COLO829 (cell line): ENCODE results near the gene CXCL11.
"Not testable (repeated sequence)": the region's sequence is repeated elsewhere in the genome, so short reads cannot be mapped to it uniquely, and the experiment has no call there.

ENCODE experiments used
- DNase-seq: peaks from one replicate; pipeline ENCODE4 v3.0.0; 2012; ENCODE audit warnings: low spot score

CXCL11 gene

DNA sequence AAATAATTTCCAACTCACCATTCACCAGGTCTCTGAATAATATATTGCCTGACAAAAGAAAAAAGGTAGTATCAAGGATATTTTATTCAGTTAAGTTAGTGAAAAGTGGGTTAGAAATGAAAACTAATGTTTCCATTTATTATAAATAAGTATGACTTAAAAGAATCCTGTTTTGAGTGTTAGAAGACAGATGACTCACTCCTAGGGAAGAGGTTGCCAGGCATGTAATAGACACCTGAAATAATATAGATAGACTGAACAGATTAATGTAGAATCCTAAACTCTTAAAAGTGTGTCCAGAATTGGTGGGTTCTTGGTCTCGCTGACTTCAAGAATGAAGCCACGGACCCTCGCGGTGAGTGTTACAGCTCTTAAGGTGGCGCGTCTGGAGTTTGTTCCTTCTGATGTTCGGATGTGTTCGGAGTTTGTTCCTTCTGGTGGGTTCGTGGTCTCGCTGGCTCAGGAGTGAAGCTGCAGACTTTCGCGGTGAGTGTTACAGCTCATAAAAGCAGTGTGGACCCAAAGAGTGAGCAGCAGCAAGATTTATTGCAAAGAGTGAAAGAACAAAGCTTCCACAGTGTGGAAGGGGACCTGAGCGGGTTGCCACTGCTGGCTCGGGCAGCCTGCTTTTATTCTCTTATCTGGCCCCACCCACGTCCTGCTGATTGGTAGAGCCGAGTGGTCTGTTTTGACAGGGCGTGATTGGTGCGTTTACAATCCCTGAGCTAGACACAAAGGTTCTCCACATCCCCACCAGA, 6.5 kb upstream of the CXCL11 start:
- not testable (repeated sequence) for DNase-seq

DNA sequence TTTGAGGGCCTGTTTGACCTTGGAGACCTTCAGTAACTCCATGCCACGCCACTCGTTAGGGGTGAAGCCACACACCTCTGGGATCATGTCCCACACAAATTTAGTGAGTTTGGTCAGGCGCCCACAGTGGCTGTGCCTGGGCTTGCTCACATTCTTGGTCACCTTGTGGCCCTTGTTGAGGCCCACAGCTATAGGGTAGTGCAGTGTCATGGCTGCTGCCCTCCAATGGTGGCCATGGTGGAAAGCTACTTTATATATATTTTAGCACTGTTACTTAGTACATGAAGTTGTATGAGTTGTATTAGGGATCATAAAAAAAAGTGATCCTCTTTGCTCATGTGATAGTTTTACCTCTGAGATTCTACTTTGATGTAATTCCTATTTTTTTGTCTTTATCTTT, 985 bp upstream of the CXCL11 start:
- DNase-seq = no peak

DNA sequence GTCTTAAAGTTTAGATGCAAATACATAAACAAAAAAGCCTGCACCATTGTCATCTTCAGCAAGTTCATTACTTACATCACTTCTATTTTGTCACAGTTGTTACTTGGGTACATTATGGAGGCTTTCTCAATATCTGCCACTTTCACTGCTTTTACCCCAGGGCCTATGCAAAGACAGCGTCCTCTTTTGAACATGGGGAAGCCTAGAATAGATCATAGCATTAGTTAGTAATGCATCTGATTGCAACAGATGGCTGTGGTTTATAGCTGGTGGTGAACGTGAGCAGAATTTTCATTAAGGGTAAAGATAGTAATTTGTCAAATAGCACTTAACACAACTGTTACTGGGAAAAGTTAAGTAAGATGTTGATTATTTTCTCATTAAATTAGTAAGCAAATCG, 729 bp downstream of the CXCL11 start:
- no peak for DNase-seq

DNA sequence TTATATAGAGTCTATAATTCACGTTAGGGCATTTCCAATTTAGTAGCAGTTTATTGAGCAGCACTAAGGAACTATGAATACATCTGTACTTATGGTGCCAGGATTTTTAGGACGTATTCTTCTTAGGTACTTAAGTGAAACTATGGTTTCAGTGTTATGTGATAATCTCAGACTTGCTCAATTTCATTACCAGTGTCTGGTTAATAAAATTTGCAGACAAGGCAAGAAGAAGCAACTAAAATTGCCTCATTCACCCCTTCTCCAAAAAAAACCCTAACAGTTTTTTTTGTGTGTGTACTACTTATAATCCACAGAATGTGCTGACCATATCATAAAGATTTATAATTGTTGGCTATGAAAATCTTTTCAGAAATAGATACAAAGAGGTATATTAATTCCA, 6.6 kb downstream of the CXCL11 start:
- DNase-seq = no peak

- no peak for DNase-seq
Observed at GRCh38 chr4:76028350-76028765, 7.5 kb downstream of the CXCL11 start.

DNA sequence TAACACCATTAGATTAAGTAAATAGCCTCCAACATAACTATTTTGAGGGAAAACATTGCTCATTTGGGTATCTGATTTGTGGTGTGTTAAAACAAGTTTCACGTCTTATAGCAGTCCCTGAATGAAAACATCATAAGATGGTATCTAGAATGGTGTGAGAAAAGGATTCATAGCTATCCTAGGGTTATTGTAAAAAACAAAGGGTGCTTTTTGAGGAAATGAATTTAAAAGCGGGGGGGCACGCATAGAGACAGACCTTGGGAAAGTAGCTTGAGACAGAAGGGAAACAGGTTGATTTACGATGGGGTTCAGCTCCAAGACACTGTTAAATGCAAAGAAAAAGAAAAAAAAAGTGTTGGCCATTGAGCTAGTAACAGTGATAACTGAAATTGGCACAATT, 11.8 kb downstream of the CXCL11 start:
- DNase-seq = no peak

GRCh38 chr4:76023389-76023788, 12.5 kb downstream of the CXCL11 start, which contains the start of gene CXCL10:
CXCL10 (minus strand) TSS chr4:76023497; CDS start chr4:76023431, 66 bp downstream.
- DNase-seq = no peak

DNA sequence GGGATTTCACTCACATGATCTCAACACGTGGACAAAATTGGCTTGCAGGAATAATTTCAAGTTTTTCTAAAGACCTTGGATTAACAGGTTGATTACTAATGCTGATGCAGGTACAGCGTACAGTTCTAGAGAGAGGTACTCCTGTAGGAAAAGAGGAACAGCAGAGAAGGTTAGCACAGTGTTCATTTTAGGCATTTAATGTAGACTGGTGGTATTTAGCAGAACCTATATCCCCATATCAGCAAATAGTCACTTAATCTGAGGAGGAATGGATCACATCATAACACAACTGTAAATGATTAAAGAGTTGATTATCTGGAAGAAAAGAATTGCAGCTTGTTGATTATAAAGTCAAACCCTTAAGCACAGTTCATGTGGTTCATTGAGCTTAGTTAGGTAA, 13.2 kb downstream of the CXCL11 start:
- DNase-seq = no peak

- DNase-seq = no peak
Observed at GRCh38 chr4:76022031-76022430, 13.8 kb downstream of the CXCL11 start.

GRCh38 chr4:76017056-76017686, 18.7 kb downstream of the CXCL11 start:
- DNase-seq = no peak

DNA sequence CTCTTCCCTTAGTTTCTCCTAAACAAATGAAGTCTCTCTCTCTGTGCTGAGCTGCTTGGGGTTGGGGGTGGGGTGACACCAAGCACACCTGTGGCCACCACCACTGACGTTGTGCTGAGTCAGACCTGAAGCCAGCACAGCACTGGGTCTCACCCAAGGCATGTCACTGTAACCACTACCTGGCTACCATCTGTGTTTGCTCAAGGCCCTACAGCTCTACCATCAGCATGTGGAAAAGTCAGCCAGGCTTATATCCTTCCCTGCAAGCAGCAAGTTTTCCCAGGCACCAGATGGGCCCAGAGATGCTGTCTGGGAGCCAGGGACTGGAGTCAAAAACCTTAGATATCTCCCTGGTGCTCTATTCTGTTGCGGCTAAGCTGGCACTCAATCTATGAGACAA, 19.5 kb downstream of the CXCL11 start:
- no peak for DNase-seq

GRCh38 chr4:76013540-76013939, 22.3 kb downstream of the CXCL11 start:
- DNase-seq = no peak

DNA sequence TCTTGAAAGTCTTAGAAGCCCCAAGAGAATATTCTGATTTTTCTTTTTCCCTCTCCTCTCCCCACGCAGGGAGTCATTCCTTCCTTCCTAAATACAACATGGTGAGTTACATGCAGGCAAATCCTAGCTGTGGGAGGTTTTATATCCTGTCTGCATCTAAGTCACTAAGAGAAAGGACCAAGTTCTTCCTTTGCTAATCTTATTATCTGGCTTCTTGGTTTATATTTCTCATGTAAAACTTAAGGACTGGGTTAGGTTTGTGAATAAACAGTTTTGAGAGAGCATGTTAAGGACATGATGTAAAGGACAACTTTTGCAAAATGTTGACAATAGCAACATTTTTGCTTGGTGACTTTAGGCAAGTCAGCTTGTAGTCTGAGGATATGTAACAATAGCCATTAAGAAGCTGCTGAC, 23.5 kb downstream of the CXCL11 start:
- DNase-seq = no peak

- DNase-seq = peak; percentile 34
Observed at GRCh38 chr4:76011700-76012387, 24.0 kb downstream of the CXCL11 start.

- no peak for DNase-seq
Observed at GRCh38 chr4:76011018-76011670, 24.7 kb downstream of the CXCL11 start.

DNA sequence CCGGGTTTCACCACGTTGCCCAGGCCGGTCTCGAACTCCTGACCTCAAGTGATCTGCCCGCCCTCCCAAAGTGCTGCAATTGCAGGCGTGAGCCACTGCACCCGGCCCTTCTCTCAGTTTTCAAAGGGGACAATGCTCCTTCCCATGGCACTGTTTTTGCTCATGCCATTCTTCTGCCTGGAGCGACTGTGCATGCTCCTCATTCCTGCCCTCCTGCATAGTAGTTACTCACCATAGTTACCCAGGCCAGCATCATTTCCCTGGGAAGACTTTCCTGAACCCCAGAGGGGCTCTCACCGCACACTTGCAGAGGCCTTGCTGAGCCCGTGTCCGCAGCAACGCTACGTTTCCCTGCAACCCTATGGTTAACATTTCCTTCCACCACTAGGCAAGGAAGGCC, 25.3 kb downstream of the CXCL11 start:
- no peak for DNase-seq

DNA sequence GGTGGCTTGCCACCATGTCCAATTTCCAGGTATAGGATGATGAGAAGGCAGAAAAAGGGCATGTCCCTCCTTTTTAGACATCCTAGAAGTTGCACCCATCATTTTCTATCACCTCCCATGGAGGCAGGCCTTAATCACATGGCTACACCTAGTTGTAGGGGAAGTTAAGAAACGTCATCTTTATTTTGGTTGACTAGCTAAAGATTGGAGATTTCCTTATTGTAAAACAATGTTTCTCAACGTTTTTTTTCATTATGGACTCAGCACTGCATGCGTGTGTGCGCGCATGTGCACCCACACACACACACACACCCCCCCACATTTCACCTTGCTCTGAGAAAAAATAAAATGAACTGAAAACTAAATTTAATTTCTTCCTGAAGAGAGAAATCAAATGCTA, 26.6 kb downstream of the CXCL11 start:
- no peak for DNase-seq

- DNase-seq = no peak
Observed at GRCh38 chr4:76007089-76007862, 28.6 kb downstream of the CXCL11 start, which contains the start of gene CXCL9. CXCL9 (minus strand) TSS chr4:76007509; CDS start chr4:76007449, 60 bp downstream.

GRCh38 chr4:76003620-76004019, 32.2 kb downstream of the CXCL11 start:
- no peak for DNase-seq

GRCh38 chr4:76003035-76003434, 32.8 kb downstream of the CXCL11 start:
- DNase-seq = no peak

- no peak for DNase-seq
Observed at GRCh38 chr4:76002176-76002575, 33.7 kb downstream of the CXCL11 start.

DNA sequence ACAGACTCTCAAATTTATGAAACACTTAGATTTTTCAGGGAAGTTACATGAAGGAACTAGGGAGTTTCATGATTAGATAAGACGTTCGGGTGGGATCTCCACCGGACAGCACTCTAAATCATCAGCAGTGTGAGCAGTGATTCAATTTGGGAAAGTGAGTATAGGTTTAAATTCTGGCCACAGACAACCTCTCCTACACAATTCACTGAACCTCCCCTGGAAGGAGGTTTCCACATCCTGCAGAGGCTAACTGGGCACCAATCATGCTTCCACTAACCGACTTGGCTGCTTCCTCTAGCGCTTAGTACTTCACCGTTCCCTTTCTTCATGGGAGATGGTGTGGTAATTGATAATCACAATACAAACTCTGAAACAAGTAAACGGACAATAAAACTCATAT, 34.2 kb downstream of the CXCL11 start:
- DNase-seq = no peak
